IPS DF 4.7 (cell line): ENCODE measurements around the gene EFL1.

Experiments
- DNase-seq: peaks from one replicate; pipeline ENCODE4 v3.0.0-alpha.2; 2013; ENCODE audit warnings: low spot score; ENCODE audit errors: extremely low read depth

The EFL1 gene

DNA sequence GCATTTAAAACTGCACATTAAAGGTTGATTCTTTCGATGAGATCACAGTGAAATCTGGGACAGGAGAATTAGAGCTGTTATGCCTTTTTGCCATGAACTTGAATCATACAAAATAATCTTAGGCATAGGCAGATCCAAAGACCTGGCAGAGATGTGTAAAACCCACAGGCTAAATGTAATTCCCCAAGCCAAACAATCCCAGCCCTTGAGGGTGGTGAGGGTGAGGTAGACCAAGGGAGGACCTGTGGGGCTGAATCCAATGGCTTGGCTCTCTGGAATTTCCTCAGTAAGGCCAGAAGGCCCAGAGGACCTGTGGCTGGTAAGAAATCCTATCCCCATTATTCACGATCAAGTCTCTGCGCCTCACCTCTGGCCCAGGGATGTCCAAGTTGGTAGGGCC is 136.2 kb downstream of the EFL1 start:
- no peak for DNase-seq

- no peak for DNase-seq
Measured at GRCh38 chr15:82124331-82125263, 137.9 kb downstream of the EFL1 start.

DNA sequence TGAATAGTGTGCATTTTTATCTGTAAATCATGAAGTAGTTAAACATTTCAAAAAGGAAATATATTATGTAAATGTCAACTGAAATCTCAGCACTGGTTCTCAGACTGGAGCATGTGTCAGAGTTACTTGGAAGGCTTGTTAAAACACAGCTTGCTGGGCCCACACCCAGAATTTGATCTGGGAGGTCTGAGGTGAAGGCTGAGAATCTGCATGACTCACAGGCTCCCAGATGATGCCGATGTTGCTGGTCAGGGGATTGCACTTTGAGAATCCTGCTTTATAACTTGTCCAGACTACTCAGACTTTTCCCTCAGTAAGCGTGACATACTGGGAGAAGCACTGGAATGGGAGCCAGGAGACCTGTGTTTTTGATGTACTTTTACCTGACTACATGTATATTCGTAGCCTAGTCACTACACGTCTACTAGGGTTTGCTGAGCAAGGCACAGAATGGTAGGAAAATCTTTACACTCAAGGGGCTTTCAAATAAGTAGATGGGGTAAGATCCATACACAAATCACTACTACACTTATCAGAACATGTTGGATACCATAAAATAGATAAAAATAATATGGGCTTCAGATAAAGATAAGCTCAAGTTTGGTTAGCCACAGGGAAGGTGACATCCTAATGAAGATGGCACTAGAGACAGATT is 139.7 kb downstream of the EFL1 start:
- no peak for DNase-seq

DNA sequence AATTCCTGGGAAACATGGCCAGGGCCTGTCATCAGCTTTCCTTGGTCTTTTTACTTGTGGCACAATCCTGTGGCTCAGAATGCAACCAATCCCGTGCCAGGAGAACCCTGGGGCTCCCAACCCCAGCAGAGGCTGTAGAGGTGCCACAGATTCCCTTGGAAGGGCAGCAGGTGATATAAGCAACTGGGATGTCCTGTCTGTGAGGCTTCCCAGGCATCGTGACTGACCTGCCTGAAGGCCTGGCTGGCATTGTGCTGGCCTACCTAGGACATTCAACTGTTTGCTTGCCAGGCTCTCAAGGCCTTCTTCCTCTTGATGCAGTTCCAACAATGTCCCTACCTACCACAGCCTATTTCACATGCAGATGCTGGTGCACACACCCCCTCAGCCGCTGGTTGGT is 144.5 kb downstream of the EFL1 start:
- no peak for DNase-seq

DNA sequence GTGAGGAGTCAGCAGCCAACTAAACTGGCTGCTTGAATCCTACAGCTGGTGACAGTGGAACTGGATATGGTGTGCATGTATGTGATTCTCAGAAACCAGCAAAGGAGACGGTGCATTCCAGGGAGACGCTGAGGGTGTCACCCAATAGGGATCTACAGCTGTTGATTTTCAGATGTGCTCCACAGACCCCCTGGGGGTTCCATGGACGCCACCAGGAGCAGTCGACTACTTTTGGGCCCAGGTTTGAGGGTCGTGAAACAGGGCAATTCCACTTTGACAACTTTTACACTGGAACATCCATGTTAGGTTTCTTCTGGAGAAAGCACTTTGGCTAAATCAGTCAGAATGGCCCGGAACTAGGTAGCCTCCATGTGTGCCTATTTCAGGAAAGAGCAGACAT is 145.2 kb downstream of the EFL1 start:
- DNase-seq: no peak

DNA sequence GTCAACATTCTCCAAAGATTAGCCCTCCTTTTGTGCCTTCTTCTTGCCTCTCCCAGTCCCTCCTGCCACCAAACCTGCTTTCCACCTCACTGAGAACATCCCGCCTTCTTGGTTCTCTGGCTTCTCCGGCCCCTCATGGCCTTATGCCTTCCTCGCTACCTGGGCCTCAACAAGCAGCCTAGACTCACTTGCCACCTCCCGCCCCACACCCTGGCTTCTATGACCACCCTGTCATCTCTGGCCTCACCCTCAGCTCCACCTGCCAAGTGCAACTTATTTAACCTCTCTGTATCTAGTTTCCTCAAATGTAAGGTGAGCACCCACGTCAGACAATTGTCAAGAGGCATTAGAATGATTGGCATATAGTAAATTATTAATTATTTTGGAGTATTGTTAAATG is 147.9 kb downstream of the EFL1 start:
- no peak for DNase-seq

GRCh38 chr15:82113106-82113715 is 149.3 kb downstream of the EFL1 start:
- no peak for DNase-seq

- no peak for DNase-seq
Measured at GRCh38 chr15:82111918-82112317, 150.6 kb downstream of the EFL1 start.

- no peak for DNase-seq
Measured at GRCh38 chr15:82110144-82110543, 152.4 kb downstream of the EFL1 start.

- DNase-seq: no peak
Measured at GRCh38 chr15:82108489-82109078, 153.9 kb downstream of the EFL1 start.

GRCh38 chr15:82106679-82107078 is 155.9 kb downstream of the EFL1 start:
- no peak for DNase-seq

DNA sequence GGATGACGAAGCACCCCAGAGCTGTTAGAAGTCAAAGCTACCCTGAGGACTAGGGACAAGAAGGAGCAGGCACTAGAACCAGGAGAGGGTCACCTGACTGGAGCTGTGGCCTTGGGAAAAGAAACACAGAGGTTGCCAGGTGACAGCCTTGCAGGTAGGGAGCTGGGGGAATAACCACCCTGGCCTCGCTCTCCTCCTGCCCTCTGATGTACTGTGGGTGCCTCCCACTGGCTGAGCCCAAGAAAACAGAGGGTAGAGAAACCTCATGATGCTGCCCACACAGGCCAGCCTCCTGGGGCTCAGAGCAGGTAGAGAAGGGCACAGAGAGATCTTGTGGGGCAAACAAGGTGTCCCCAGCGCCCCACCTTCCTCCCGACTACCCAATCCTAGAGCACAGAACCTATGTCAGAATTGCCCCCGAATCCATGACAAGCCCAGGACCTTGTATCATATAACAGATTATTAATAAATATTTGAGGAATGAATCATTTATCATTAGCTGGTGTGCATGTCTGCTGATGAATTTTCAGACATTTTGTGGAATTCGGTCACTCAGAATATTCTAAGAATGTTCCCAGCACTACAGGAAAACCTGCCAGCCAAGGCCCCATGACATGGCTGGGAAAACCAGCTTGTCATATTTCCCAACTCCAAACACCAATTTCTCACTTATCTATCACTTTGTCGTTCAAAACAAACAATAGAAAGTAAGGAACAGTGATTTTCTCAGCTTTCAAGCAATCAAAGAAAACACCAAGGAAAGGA is 156.9 kb downstream of the EFL1 start:
- no peak for DNase-seq

DNA sequence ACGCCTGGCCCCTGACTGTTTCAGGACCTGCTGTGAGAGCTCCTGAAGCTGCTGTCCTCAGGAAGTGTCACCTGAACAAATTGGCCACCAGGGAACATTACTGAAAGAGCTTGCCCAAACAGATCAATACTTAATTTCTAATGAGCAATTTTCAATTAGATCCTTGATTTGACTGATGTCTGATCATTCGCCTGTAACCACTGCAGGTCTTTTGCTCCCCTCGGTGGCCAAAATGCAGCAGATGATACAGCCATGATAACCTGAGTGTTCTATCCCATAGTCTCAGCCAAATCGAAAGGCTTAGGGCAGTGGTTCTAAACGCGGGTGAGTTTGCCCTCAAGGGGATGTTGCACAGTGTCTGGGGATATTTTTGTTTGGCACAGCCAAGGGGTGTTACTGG is 159.1 kb downstream of the EFL1 start:
- no peak for DNase-seq

- DNase-seq: no peak
Measured at GRCh38 chr15:82100111-82100929, 162.2 kb downstream of the EFL1 start.

- no peak for DNase-seq
Measured at GRCh38 chr15:82098674-82099073, 163.9 kb downstream of the EFL1 start.

- no peak for DNase-seq
Measured at GRCh38 chr15:82095803-82096202, 166.7 kb downstream of the EFL1 start.

- no peak for DNase-seq
Measured at GRCh38 chr15:82093774-82094211, 168.7 kb downstream of the EFL1 start.

- DNase-seq: no peak
Measured at GRCh38 chr15:82093325-82093724, 169.2 kb downstream of the EFL1 start.

DNA sequence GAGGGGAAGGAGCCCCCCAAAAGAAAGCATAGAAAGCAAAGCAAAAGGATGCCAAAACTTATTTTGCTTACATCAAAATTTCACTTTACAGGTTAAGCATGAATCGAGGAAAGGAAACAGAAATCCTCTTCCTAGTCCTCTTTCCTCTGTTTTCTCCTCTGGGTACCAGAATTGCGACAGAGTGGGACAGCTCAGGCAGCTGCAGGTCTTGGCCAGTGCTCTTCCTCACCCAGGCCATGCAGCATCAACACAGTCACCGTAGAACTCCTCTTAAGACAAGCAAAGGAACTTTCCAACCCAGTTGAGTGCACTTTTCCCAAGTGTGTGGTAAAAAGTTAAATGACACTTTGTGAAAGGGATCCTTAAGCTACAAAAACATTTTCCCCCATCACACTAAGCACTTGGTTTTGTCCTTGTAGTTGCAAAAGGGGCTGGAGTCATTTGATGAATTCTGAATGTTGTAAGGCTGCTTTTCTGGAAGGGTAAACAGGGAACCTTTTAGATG is 170.8 kb downstream of the EFL1 start:
- no peak for DNase-seq
